Measurements from ENCODE around the gene ZNF768.

DNA sequence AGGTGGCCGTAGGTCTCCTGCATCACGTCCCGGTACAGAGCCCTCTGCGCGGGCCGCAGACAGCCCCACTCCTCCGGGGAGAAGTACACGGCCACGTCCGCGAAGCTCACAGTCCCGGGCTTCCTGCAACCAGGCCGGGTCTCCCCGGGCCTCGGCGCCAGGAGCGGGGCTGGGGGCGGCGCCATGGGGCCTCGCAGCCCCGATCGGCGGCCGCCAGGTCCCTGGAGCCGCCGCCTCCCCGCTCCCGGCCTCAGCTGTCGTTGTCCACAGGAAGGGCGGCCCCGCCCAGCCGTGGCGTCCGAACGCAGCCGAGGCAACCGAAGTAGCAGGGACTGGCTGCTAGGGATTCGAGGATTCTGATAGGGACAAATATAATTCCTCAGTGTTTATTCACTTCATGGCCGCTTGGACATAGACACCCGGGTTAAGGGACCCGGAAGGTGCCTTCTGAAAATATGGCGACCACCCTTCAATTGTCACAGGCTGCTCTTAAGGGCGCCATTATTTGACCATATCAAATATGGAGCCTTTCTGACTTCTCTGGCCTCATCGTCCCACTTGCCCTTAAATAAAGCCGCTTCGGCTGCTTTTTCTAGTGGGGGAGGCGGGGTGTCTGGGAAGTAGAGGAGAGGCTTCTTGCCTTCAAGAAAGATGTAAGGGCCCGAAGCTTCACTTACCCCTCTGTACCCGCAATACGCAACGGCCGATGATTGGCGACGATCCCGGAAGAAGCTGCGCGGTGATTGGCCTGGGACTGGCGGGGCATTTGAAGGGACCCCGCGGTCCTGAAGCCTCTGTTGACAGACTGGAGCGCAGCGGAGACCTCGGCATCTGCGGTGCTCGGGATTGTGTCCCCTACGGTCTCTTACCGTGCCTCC, 45.3 kb upstream of the ZNF768 start, which contains the start of gene ZNF688:
- TF ChIP-seq, protein P1, sequence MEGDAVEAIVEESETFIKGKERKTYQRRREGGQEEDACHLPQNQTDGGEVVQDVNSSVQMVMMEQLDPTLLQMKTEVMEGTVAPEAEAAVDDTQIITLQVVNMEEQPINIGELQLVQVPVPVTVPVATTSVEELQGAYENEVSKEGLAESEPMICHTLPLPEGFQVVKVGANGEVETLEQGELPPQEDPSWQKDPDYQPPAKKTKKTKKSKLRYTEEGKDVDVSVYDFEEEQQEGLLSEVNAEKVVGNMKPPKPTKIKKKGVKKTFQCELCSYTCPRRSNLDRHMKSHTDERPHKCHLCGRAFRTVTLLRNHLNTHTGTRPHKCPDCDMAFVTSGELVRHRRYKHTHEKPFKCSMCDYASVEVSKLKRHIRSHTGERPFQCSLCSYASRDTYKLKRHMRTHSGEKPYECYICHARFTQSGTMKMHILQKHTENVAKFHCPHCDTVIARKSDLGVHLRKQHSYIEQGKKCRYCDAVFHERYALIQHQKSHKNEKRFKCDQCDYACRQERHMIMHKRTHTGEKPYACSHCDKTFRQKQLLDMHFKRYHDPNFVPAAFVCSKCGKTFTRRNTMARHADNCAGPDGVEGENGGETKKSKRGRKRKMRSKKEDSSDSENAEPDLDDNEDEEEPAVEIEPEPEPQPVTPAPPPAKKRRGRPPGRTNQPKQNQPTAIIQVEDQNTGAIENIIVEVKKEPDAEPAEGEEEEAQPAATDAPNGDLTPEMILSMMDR (IDR thresholded peaks at IDR 0.05), result no peak
- TF ChIP-seq EZH2 (IDR thresholded peaks at IDR 0.05; ENCODE audit: borderline replicate concordance, insufficient read depth, low read depth, low read length, poor library complexity, severe bottlenecking), result no peak
